ENCODE results near the gene CPSF4.

- TF ChIP-seq, protein P1, sequence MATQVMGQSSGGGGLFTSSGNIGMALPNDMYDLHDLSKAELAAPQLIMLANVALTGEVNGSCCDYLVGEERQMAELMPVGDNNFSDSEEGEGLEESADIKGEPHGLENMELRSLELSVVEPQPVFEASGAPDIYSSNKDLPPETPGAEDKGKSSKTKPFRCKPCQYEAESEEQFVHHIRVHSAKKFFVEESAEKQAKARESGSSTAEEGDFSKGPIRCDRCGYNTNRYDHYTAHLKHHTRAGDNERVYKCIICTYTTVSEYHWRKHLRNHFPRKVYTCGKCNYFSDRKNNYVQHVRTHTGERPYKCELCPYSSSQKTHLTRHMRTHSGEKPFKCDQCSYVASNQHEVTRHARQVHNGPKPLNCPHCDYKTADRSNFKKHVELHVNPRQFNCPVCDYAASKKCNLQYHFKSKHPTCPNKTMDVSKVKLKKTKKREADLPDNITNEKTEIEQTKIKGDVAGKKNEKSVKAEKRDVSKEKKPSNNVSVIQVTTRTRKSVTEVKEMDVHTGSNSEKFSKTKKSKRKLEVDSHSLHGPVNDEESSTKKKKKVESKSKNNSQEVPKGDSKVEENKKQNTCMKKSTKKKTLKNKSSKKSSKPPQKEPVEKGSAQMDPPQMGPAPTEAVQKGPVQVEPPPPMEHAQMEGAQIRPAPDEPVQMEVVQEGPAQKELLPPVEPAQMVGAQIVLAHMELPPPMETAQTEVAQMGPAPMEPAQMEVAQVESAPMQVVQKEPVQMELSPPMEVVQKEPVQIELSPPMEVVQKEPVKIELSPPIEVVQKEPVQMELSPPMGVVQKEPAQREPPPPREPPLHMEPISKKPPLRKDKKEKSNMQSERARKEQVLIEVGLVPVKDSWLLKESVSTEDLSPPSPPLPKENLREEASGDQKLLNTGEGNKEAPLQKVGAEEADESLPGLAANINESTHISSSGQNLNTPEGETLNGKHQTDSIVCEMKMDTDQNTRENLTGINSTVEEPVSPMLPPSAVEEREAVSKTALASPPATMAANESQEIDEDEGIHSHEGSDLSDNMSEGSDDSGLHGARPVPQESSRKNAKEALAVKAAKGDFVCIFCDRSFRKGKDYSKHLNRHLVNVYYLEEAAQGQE (IDR thresholded peaks at IDR 0.05; ENCODE audit: insufficient read depth in 1 of 2, low read depth in 2 of 2, low read length in 2 of 2) = no peak
- TF ChIP-seq TAF1 (IDR thresholded peaks at IDR 0.05; ENCODE audit: borderline replicate concordance, insufficient read depth, low read length) = no peak
- no peak for TF ChIP-seq SIN3A (IDR thresholded peaks at IDR 0.05; ENCODE audit: borderline replicate concordance, insufficient read depth, low read length)
These were observed 684 bp upstream of the CPSF4 start for GRCh38 chr7:99437946-99438572.
